Iris pigment epithelial cell (primary cell): ENCODE results near the gene GOLT1A.
"Not testable (repeated sequence)": the region's sequence is repeated elsewhere in the genome, so short reads cannot be mapped to it uniquely, and the experiment has no call there.

Experiments used
- DNase-seq: peaks from one replicate; pipeline ENCODE4 v3.0.0-alpha.2; 2011; ENCODE audit warnings: low read depth

Gene GOLT1A

DNA sequence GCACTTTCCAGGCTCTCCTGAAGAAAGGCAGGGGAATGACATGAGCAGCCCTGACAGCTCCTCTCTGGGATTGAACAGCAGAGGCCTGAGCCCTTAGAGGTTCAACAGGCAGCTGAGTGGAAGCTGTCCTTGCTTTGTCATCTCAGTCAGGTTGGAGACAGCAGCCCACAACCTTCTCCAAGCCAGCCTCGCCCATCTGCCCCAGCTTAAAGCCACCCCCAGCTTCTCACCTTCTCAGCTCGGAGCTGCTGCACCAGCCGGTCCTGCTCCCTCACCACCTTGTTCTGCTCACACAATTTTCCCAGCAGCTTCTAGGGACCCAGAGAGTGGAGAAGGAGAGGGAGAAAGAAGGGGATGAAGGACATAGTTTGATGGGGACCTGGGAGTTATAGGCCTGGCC, 35.2 kb upstream of the GOLT1A start:
- DNase-seq = no peak

- DNase-seq = no peak
These were observed 33.1 kb upstream of the GOLT1A start for GRCh38 chr1:204246876-204247275.

DNA sequence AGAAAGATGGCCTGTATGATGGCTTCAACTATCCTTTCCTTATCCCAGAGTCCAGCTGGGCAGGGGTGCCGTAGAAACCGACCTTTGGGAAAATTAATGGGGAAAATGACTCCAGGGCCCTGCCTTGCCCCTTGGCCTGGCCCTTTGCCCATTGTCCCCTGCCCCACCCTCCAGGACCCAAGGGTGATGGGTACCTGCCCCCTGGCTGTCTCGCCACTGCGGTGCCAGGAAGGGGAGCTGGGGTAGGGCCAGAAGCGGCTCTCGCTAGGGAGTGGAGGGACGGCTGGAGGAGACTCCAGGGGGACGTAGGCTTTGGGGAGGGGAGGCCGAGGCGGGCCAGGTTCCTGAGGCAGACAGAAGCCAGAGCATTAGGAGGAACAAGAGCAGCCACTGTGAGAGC, 29.1 kb upstream of the GOLT1A start:
- no peak for DNase-seq

DNA sequence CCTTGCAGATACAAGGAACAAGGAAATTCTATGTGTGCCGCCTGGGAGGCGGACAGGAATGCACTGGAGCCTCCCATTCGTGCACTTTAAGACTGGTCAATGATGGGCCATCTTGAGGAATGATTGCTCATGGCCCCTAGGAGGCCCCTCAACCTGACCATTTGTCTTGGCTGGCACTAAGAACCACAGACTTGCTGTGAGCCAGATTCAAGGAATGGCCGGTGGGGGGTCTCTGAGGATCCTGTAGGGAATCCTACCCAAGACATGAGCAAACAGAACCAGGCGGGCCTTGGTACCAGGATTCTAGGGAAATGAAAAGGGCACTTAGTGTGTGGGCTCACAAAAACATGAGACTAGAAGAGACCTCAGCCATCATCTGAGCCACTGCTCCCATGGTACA, 28.1 kb upstream of the GOLT1A start:
- DNase-seq = no peak

DNA sequence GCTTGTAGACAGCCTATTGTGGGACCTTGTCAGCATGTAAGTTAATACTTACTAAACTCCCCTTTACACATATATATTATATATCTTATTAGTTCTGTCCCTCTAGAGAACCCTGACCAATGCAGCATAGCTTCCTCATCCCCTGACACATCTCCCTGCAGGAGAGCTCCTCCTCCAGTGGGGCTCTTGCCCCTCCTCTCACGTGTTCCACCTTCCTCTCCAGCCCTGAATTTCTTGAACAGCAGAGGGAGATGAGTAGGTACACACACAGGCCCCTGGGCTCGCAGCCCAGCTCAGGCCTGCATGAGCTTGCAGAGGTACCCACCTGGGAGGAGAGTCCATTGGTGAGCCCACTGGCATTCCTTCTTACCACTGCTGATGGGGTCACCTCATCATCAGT, 27.3 kb upstream of the GOLT1A start:
- no peak for DNase-seq

DNA sequence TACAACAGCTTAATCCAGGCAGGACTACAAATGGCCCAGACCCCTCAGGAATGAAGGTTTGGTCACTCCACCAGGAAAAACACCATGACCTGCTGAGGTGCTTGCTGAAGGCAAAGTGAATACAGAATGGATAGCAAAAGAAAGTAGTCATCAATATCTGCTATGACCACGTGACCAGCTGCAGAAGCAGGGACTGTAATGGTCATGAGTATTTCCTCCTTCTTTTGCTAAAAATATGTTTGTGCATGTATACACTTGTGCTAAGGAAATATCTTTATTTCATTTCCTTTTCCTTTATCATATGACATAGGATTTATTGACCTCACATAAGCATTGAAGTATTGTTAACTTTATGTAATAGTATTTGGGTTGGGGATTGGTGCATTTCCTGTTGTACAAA, 26.4 kb upstream of the GOLT1A start:
- DNase-seq = no peak

- not testable (repeated sequence) for DNase-seq
These were observed 25.6 kb upstream of the GOLT1A start for GRCh38 chr1:204239401-204239800.

- not testable (repeated sequence) for DNase-seq
These were observed 24.7 kb upstream of the GOLT1A start for GRCh38 chr1:204238520-204238919.

DNA sequence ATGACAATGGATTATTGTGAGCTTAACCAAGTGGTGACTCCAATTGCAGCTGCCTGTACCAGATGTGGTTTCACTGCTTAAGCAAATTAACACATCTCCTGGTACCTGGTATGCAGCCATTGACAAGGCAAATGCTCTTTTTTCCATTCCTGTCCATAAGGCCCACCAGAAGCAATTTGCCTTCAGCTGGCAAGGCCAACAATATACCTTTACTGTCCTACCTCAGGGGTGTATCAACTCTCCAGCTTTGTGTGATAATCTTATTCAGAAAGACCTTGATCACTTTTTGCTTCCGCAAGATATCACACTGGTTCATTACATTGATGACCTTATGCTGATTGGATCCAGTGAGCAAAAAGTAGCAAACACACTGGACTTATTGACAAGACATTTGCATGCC, 23.7 kb upstream of the GOLT1A start:
- not testable (repeated sequence) for DNase-seq

GRCh38 chr1:204232526-204232925, 18.7 kb upstream of the GOLT1A start:
- DNase-seq = peak; percentile 21

DNA sequence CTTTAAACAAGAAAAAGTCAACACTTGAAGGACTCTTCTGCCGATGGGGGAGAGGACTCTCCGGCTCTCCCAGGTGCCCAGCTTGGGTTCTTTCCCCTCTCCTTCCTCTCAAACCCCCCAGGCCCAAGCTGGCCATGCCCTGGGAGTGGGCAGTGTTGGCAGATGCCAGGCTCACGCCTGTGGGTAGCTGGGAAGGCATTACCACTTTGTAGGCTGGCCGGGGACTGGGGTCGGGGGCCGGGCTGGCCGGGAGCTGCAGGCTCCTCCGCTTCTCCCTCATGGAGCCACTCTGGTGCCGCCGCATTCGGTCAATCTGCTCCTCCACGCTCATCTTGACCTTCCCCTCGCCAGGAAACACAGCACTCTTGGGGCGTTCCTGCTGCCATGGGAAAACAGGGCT, 16.4 kb upstream of the GOLT1A start:
- DNase-seq = no peak

GRCh38 chr1:204228896-204229295, 15.1 kb upstream of the GOLT1A start:
- no peak for DNase-seq

DNA sequence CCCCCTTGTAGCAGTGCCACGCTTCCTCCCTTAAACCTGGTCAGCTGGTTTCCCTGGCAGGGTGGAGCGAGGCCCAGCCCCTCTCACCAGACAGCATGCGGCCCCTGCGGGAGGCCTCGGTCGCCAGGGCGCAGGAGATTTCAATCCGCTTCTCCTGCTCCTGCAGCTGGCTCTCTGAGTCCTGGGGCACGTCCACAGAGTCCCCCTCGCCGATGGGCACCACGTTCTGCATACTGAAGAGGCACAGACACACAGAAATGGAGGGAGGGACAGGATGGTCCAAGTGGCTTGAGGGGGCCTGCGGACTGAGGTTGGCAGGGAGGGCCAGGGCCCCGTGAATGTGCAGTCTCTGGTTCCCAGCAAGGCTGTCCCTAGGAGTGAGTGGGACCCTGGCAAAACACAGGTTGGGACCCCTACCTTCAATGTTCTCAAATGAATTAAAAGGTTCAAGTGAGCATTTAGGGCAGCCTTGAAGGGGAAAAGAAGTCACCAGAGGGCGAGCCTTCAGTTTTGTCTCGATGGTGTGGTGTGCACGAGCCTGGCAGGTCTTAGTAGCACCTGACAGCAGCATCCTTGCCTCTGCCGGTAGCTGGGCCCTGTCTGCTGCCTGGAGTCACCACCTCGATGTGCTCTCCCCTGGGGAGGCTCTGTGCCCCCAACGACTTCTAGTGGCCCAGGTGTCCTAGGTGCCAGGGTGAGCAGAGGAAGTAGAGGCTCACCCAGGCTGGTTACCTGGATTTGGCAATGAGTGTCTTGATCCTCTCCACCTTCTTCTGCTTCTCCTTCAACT, 14.4 kb upstream of the GOLT1A start:
- DNase-seq = no peak

- no peak for DNase-seq
These were observed 13.6 kb upstream of the GOLT1A start for GRCh38 chr1:204227351-204227750.

- DNase-seq = peak; percentile 26
These were observed 12.3 kb upstream of the GOLT1A start for GRCh38 chr1:204225841-204226735.

- peak; percentile 20 for DNase-seq
These were observed 10.9 kb upstream of the GOLT1A start for GRCh38 chr1:204224655-204225054.

GRCh38 chr1:204223129-204223860, 9.5 kb upstream of the GOLT1A start:
- DNase-seq = no peak

DNA sequence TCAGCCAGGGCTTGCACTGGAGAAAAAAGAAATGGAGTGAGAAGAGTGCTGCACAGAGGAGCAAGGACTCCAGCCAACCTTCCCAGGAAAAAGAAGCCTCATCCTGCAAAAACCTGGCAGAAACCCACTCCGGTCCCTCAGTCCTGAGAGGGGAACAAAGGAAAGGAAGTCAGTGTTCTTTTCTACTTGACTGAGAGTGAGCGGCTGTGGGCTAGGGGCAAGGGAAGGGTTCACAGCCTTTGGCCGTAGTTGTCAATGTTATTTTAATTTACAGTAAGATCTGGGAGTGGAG, 8.9 kb upstream of the GOLT1A start:
- no peak for DNase-seq

- DNase-seq = no peak
These were observed 8.4 kb upstream of the GOLT1A start for GRCh38 chr1:204222006-204222763.

DNA sequence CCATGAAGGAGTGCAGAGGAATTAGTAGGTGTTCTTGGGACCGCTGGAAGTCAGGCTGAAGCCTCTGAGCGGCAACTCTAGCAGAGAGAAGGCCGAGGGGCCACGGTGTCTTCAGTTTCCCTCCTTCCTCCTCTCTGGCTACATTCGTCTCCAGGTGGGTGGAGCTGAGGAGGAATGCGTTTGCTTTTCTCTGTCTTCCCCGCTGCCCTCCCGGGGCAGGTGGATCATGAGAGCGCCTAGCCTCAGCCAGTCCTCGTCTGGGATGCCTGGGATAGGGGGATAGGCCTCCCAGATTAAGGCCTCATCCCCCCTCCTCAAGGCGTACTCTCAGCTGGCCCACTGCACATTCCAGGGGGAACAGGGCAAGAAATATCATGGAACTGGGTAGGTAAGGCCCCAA, 7.5 kb upstream of the GOLT1A start:
- no peak for DNase-seq

- no peak for DNase-seq
These were observed 6.3 kb upstream of the GOLT1A start for GRCh38 chr1:204219971-204220616.

DNA sequence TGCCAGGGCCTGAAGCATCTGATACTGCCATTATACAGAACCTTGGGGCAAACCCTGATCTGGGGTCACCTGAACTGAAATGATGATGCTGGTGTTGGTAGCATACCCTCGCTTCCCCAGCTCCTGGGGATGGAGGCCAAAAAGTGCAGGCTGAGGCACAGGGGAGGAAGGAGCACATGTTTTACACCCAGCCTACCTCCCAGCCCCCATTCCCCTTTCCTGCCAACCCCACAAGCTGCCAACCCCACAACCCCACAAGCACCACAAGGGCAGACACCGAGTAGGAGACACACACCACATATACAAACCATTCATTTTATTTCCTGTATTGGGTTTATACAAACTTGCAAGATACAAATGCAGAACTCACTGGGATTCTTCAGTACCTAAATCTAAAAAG, 4.8 kb upstream of the GOLT1A start:
- DNase-seq = no peak
